ENCODE data around the gene HIF3A. TPM values are rescaled to one million over a fixed set of nuclear protein-coding genes. Genes with fewer than 3 reads are reported as not detected.

HIF3A gene
- total RNA-seq, 3 donors from 2014 or later = 4.9 to 96.1 (median 19.0) TPM

GRCh38 chr19:46361915-46362314 lies 65.1 kb downstream of the HIF3A start:
- DNase-seq = no peak
- intact Hi-C loops (cut with DNase I, micrococcal nuclease) = no loop called here
- Histone ChIP-seq H3K4me1 (ENCODE audit: low read depth) (no peaks in the 10 kb centered on the region), H3K9me3 (no peaks in the 10 kb centered on the region), H3K36me3 (ENCODE audit: low read depth) (no peaks in the 10 kb centered on the region), H3K4me3 (no peak overlapping the region)
- ATAC-seq = no peak
- TF ChIP-seq CTCF (IDR thresholded peaks at IDR 0.05) = no peak

GRCh38 chr19:46364359-46364758 lies 67.5 kb downstream of the HIF3A start:
- ATAC-seq = no peak
- TF ChIP-seq CTCF (IDR thresholded peaks at IDR 0.05) = no peak
- intact Hi-C loops (cut with DNase I, micrococcal nuclease) = no loop called here
- H3K36me3 ChIP-seq (ENCODE audit: low read depth) = no peaks in the 10 kb centered on the region
- H3K4me1 ChIP-seq (ENCODE audit: low read depth) = no peaks in the 10 kb centered on the region
- H3K4me3 ChIP-seq = no peak overlapping the region
- DNase-seq = no peak
- H3K9me3 ChIP-seq = no peaks in the 10 kb centered on the region

- intact Hi-C loops (cut with DNase I, micrococcal nuclease) = no loop called here
- ATAC-seq = no peak
- DNase-seq = no peak
- Histone ChIP-seq H3K36me3 (ENCODE audit: low read depth) (no peaks in the 10 kb centered on the region), H3K4me1 (ENCODE audit: low read depth) (no peaks in the 10 kb centered on the region), H3K4me3 (no peak overlapping the region), H3K9me3 (no peaks in the 10 kb centered on the region)
- no peak for TF ChIP-seq CTCF (IDR thresholded peaks at IDR 0.05)
These were observed 68.7 kb downstream of the HIF3A start for GRCh38 chr19:46365561-46365960.

GRCh38 chr19:46366620-46367292 lies 69.9 kb downstream of the HIF3A start:
- DNase-seq = no peak
- H3K9me3 ChIP-seq = no peaks in the 10 kb centered on the region
- no peaks in the 10 kb centered on the region for H3K36me3 ChIP-seq (ENCODE audit: low read depth)
- H3K4me1 ChIP-seq (ENCODE audit: low read depth) = no peaks in the 10 kb centered on the region
- H3K4me3 ChIP-seq = no peak overlapping the region
- ATAC-seq = no peak
- no peak for TF ChIP-seq CTCF (IDR thresholded peaks at IDR 0.05)
- intact Hi-C loops (cut with DNase I, micrococcal nuclease) = no loop called here

- H3K4me3 ChIP-seq = no peak overlapping the region
- intact Hi-C loops (cut with DNase I, micrococcal nuclease) = no loop called here
- ATAC-seq (no peak), DNase-seq (no peak)
- no peaks in the 10 kb centered on the region for H3K4me1 ChIP-seq (ENCODE audit: low read depth)
- TF ChIP-seq CTCF (IDR thresholded peaks at IDR 0.05) = no peak
- H3K9me3 ChIP-seq = no peaks in the 10 kb centered on the region
- H3K36me3 ChIP-seq (ENCODE audit: low read depth) = no peaks in the 10 kb centered on the region
These were observed 70.6 kb downstream of the HIF3A start for GRCh38 chr19:46367426-46367825.

- H3K9me3 ChIP-seq = no peaks in the 10 kb centered on the region
These were observed 71.3 kb downstream of the HIF3A start for GRCh38 chr19:46368116-46368515.

More at GRCh38 chr19:46368116-46368515, 71.3 kb downstream of the HIF3A start:
- DNase-seq (no peak), ATAC-seq (no peak)
- no peak overlapping the region for H3K4me3 ChIP-seq
- no peaks in the 10 kb centered on the region for H3K36me3 ChIP-seq (ENCODE audit: low read depth)
- TF ChIP-seq CTCF (IDR thresholded peaks at IDR 0.05) = no peak
- intact Hi-C loops (cut with DNase I, micrococcal nuclease) = no loop called here
- H3K4me1 ChIP-seq (ENCODE audit: low read depth) = peaks cover 5% of the 10 kb centered on the region

All from mucosa of descending colon (tissue), 3 donors.